ENCODE measurements around the gene ABCC1.

- no peak for TF ChIP-seq CTCF (IDR thresholded peaks at IDR 0.05; ENCODE audit: poor library complexity, severe bottlenecking)
- TF ChIP-seq EZH2 (IDR thresholded peaks at IDR 0.05; ENCODE audit: borderline replicate concordance, insufficient read depth, low read length, poor library complexity, severe bottlenecking): no peak
- TF ChIP-seq, protein P1, sequence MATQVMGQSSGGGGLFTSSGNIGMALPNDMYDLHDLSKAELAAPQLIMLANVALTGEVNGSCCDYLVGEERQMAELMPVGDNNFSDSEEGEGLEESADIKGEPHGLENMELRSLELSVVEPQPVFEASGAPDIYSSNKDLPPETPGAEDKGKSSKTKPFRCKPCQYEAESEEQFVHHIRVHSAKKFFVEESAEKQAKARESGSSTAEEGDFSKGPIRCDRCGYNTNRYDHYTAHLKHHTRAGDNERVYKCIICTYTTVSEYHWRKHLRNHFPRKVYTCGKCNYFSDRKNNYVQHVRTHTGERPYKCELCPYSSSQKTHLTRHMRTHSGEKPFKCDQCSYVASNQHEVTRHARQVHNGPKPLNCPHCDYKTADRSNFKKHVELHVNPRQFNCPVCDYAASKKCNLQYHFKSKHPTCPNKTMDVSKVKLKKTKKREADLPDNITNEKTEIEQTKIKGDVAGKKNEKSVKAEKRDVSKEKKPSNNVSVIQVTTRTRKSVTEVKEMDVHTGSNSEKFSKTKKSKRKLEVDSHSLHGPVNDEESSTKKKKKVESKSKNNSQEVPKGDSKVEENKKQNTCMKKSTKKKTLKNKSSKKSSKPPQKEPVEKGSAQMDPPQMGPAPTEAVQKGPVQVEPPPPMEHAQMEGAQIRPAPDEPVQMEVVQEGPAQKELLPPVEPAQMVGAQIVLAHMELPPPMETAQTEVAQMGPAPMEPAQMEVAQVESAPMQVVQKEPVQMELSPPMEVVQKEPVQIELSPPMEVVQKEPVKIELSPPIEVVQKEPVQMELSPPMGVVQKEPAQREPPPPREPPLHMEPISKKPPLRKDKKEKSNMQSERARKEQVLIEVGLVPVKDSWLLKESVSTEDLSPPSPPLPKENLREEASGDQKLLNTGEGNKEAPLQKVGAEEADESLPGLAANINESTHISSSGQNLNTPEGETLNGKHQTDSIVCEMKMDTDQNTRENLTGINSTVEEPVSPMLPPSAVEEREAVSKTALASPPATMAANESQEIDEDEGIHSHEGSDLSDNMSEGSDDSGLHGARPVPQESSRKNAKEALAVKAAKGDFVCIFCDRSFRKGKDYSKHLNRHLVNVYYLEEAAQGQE (IDR thresholded peaks at IDR 0.05; ENCODE audit: borderline replicate concordance): no peak
- TF ChIP-seq POLR2AphosphoS5 (IDR thresholded peaks at IDR 0.05): no peak
- TF ChIP-seq SMC3 (conservative IDR thresholded peaks at IDR 0.05; ENCODE audit: poor library complexity): no peak
These were observed 115.5 kb downstream of the ABCC1 start for GRCh38 chr16:16064874-16065384.
